Measurements from ENCODE around the gene MRPL49.

DNA sequence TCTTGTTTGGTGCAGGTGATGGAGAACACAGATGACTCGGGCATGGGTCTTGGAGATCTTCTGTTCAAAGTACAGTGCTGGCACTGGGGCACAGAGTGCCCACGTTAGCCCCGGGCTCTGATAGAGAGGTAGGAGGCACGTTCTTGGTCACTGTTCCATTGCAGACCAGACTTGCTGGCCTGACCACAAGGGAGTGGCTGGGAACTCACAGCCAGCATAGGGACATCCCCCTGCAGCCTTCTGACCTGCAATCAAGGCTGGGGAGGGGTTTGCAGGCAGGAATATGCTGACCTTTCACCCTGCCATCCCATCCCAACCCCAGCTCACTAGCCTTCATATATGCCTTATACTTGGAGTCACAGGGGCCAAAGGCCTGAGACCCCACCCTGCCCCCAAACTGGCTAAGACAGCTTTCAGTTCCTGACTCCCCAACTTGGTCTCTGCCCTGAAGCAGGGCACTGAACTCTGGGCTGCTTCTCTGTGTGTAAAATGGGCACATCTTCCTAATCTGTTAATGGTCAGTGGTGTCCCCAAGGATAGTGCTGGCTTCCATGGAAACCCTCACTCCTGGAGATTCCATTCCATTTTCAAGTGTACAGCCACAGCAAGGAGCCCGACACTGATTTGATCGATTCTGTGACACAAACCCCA, 4.6 kb downstream of the MRPL49 start:
- TF ChIP-seq, protein P1, sequence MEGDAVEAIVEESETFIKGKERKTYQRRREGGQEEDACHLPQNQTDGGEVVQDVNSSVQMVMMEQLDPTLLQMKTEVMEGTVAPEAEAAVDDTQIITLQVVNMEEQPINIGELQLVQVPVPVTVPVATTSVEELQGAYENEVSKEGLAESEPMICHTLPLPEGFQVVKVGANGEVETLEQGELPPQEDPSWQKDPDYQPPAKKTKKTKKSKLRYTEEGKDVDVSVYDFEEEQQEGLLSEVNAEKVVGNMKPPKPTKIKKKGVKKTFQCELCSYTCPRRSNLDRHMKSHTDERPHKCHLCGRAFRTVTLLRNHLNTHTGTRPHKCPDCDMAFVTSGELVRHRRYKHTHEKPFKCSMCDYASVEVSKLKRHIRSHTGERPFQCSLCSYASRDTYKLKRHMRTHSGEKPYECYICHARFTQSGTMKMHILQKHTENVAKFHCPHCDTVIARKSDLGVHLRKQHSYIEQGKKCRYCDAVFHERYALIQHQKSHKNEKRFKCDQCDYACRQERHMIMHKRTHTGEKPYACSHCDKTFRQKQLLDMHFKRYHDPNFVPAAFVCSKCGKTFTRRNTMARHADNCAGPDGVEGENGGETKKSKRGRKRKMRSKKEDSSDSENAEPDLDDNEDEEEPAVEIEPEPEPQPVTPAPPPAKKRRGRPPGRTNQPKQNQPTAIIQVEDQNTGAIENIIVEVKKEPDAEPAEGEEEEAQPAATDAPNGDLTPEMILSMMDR (IDR thresholded peaks at IDR 0.05): no peak
- no peak for TF ChIP-seq POLR2A (IDR thresholded peaks at IDR 0.05)

Measured in adrenal gland (tissue), 5 donors.